ENCODE results near the gene CMTM6.
A peak's percentile ranks its signal among the peaks of the same experiment; 100 is the strongest.
"Not testable (repeated sequence)": the region's sequence is repeated elsewhere in the genome, so short reads cannot be mapped to it uniquely, and the experiment has no call there.

CMTM6 gene

DNA sequence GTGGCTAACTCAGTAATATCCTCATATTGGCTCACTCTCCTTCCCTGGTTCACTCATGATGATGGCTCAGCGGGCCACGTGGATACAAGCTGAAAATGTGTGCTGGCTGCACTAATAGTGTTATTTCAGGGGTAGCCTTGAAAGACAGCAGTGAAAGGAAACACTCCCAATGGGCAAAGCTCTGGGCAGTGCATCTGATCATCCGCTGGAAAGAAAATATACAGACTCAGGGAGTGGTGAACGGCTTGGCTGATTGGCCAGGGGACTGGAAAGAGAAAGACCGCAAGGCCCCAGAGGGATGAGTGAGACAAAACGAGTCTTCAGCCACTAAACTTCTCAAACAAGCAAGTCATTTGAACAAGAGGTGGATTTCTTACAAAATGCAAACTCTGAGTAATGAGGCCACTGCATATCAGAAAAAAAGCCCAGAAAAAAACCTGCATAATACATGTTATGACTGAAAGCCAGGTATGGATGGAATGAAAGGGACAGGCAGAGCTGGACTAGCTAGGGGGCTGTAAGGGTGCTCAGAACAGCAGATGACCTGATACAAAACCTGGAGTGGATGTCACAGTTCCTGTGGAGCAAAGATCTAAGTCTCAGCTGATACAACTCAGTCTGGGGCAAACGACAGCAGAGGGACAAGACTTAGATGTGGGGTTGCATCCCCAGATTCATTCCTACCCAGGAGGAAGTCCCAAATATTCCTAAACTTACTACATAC lies 33.3 kb downstream of the CMTM6 start:
- ChIA-PET POLR2A (no interaction called here), CTCF (interaction anchor here (0.6 to 6.3 kb wide), 6 partner anchors 11 to 293 kb away, joined by 3 to 57 read pairs (median 4); no protein-coding TSS in a partner anchor)
- H3K27ac ChIP-seq (ENCODE audit: extremely low read depth, low read depth, low read length), result no peak overlapping the region
- no peaks in the 10 kb centered on the region for H3K9me3 ChIP-seq (ENCODE audit: control insufficient read depth, insufficient read depth, low read depth, low read length)
- TF ChIP-seq BCL11A (tag by site-specific recombination; IDR thresholded peaks at IDR 0.05; ENCODE audit: low read depth), result no peak
- peak; percentile 28; the same call in 1 of the 2 replicates for TF ChIP-seq MYNN (tag by site-specific recombination; IDR thresholded peaks at IDR 0.05; ENCODE audit: borderline replicate concordance)
- TF ChIP-seq, protein P1, sequence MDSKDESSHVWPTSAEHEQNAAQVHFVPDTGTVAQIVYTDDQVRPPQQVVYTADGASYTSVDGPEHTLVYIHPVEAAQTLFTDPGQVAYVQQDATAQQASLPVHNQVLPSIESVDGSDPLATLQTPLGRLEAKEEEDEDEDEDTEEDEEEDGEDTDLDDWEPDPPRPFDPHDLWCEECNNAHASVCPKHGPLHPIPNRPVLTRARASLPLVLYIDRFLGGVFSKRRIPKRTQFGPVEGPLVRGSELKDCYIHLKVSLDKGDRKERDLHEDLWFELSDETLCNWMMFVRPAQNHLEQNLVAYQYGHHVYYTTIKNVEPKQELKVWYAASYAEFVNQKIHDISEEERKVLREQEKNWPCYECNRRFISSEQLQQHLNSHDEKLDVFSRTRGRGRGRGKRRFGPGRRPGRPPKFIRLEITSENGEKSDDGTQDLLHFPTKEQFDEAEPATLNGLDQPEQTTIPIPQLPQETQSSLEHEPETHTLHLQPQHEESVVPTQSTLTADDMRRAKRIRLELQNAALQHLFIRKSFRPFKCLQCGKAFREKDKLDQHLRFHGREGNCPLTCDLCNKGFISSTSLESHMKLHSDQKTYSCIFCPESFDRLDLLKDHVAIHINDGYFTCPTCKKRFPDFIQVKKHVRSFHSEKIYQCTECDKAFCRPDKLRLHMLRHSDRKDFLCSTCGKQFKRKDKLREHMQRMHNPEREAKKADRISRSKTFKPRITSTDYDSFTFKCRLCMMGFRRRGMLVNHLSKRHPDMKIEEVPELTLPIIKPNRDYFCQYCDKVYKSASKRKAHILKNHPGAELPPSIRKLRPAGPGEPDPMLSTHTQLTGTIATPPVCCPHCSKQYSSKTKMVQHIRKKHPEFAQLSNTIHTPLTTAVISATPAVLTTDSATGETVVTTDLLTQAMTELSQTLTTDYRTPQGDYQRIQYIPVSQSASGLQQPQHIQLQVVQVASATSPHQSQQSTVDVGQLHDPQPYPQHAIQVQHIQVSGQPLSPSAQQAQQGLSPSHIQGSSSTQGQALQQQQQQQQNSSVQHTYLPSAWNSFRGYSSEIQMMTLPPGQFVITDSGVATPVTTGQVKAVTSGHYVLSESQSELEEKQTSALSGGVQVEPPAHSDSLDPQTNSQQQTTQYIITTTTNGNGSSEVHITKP (tag by site-specific recombination; IDR thresholded peaks at IDR 0.05), result no peak
- peak; percentile 54 for TF ChIP-seq ZNF341 (tag by site-specific recombination; IDR thresholded peaks at IDR 0.05; ENCODE audit: low read depth)
- TF ChIP-seq ZBTB48 (tag by site-specific recombination; IDR thresholded peaks at IDR 0.05), result peak; percentile 51; the same call in 1 of the 2 replicates
- no peak overlapping the region for H3K4me3 ChIP-seq (ENCODE audit: low read depth, low read length)
- H3K36me3 ChIP-seq (ENCODE audit: control insufficient read depth in 2 of 2, insufficient read depth in 1 of 2, low read length in 2 of 2), result peaks cover 0 to 8% of the 10 kb centered on the region in 2 experiments; a peak in 1 of 3 replicates
- H3K4me1 ChIP-seq (ENCODE audit: control insufficient read depth, insufficient read depth, low read length), result no peaks in the 10 kb centered on the region; the same call in 1 of the 2 replicates

DNA sequence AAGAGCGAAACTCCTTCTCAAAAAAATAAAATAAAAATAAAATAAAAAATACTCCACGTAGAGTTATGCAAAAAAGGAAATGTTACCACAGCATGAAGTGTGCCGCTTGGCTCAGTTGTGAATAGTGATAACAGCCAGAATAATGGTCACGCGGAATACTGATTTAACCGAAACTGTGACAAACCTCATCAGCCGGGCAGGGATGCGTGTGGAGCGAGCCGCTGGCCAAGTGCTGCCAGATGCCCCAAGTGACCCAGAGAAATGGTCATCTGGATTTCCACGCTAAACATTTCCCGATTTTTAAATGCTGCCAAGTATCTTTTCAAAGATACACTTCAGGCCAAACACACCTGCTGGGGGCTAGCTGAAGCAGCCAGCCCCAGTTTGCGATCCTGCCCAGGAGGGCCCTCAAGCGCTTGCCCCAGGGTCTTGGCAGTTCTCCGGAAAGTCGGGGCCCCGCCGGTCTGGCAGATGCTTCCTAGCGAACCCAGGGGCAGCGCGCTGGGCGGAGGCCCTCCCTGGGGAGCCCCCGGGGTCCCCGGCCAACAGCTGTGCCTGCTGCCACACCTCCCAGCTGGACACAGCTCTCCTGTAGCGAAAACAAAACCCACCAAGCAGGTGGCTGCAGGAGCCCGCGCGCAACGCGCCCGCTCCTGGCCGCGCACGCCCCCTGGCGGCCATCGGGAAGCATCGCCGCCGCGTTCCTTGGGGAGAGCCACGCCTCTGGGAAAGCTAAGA lies 35.1 kb downstream of the CMTM6 start:
- ChIA-PET CTCF (interaction anchor here (0.5 to 6.3 kb wide), 40 partner anchors 8 to 319 kb away, joined by 3 to 57 read pairs (median 4); no protein-coding TSS in a partner anchor), POLR2A (interaction anchor here (0.6 to 1.0 kb wide), 2 partner anchors 74 to 93 kb away, joined by 3 to 8 read pairs; no protein-coding TSS in a partner anchor)
- Histone ChIP-seq H3K27ac (ENCODE audit: extremely low read depth, low read depth, low read length) (no peak overlapping the region), H3K9me3 (ENCODE audit: control insufficient read depth, insufficient read depth, low read depth, low read length) (no peaks in the 10 kb centered on the region), H3K4me1 (ENCODE audit: control insufficient read depth, insufficient read depth, low read length) (no peaks in the 10 kb centered on the region; the same call in 1 of the 2 replicates), H3K36me3 (ENCODE audit: control insufficient read depth in 2 of 2, insufficient read depth in 1 of 2, low read length in 2 of 2) (peaks cover 0 to 8% of the 10 kb centered on the region in 2 experiments; a peak in 1 of 3 replicates), H3K4me3 (ENCODE audit: low read depth, low read length) (no peak overlapping the region)
- TF ChIP-seq ZNF830 (tag by site-specific recombination; IDR thresholded peaks at IDR 0.05; ENCODE audit: low read depth) (no peak), ZNF155 (tag by site-specific recombination; IDR thresholded peaks at IDR 0.05) (no peak), GLIS1 (tag by site-specific recombination; IDR thresholded peaks at IDR 0.05) (peak; percentile 73), SP2 (tag by site-specific recombination; IDR thresholded peaks at IDR 0.05) (no peak), KLF10 (tag by site-specific recombination; IDR thresholded peaks at IDR 0.05) (peak; percentile 36; the same call in 1 of the 2 replicates), SCRT2 (tag by site-specific recombination; IDR thresholded peaks at IDR 0.05) (peak; percentile 53; the same call in 1 of the 2 replicates), ZIC2 (tag by site-specific recombination; IDR thresholded peaks at IDR 0.05) (peak; percentile 96), ZSCAN30 (tag by site-specific recombination; IDR thresholded peaks at IDR 0.05) (peak; percentile 48; the same call in 1 of the 2 replicates), KLF9 (tag by site-specific recombination; IDR thresholded peaks at IDR 0.05; ENCODE audit: low read depth) (peak; percentile 27; the same call in 1 of the 2 replicates), ZNF423 (tag by site-specific recombination; IDR thresholded peaks at IDR 0.05) (0 out of 2 replicates have a peak, but pooled peaks have one; percentile 39), GLIS2 (tag by site-specific recombination; IDR thresholded peaks at IDR 0.05) (peak; percentile 50), ZFHX2 (tag by site-specific recombination; conservative IDR thresholded peaks at IDR 0.05) (no peak), ZNF654 (tag by site-specific recombination; IDR thresholded peaks at IDR 0.05; ENCODE audit: low read depth) (peak; percentile 44)
- TF ChIP-seq, protein P2, sequence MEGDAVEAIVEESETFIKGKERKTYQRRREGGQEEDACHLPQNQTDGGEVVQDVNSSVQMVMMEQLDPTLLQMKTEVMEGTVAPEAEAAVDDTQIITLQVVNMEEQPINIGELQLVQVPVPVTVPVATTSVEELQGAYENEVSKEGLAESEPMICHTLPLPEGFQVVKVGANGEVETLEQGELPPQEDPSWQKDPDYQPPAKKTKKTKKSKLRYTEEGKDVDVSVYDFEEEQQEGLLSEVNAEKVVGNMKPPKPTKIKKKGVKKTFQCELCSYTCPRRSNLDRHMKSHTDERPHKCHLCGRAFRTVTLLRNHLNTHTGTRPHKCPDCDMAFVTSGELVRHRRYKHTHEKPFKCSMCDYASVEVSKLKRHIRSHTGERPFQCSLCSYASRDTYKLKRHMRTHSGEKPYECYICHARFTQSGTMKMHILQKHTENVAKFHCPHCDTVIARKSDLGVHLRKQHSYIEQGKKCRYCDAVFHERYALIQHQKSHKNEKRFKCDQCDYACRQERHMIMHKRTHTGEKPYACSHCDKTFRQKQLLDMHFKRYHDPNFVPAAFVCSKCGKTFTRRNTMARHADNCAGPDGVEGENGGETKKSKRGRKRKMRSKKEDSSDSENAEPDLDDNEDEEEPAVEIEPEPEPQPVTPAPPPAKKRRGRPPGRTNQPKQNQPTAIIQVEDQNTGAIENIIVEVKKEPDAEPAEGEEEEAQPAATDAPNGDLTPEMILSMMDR (tag by site-specific recombination; IDR thresholded peaks at IDR 0.05), result peak; percentile 77; the same call in 1 of the 2 replicates
- TF ChIP-seq, protein P3, sequence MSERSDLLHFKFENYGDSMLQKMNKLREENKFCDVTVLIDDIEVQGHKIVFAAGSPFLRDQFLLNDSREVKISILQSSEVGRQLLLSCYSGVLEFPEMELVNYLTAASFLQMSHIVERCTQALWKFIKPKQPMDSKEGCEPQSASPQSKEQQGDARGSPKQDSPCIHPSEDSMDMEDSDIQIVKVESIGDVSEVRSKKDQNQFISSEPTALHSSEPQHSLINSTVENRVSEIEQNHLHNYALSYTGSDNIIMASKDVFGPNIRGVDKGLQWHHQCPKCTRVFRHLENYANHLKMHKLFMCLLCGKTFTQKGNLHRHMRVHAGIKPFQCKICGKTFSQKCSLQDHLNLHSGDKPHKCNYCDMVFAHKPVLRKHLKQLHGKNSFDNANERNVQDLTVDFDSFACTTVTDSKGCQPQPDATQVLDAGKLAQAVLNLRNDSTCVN (tag by site-specific recombination; optimal IDR thresholded peaks at IDR 0.05), result peak; percentile 63
- TF ChIP-seq, protein P4, sequence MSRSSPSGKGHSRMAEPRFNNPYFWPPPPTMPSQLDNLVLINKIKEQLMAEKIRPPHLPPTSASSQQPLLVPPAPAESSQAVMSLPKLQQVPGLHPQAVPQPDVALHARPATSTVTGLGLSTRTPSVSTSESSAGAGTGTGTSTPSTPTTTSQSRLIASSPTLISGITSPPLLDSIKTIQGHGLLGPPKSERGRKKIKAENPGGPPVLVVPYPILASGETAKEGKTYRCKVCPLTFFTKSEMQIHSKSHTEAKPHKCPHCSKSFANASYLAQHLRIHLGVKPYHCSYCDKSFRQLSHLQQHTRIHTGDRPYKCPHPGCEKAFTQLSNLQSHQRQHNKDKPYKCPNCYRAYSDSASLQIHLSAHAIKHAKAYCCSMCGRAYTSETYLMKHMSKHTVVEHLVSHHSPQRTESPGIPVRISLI (tag by site-specific recombination; IDR thresholded peaks at IDR 0.05), result no peak

DNA sequence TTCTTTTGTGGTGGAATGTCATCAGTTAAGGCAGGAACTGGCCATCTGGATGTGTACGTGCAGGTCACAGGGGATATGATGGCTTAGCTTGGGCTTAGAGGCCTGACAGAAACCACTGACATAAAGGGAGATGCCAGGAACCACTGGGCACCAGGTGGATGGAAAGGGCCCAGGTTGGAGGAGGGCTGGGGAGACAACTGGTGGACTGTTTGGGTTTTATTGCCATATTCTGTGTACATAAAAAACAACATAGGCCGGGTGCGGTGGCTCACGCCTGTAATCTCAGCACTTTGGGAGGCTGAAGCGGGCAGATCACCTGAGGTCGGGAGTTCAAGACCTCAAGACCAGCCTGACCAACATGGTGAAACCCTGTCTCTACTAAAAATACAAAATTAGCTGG lies 35.8 kb downstream of the CMTM6 start:
- H3K36me3 ChIP-seq (ENCODE audit: control insufficient read depth in 2 of 2, insufficient read depth in 1 of 2, low read length in 2 of 2); H3K4me1 ChIP-seq (ENCODE audit: control insufficient read depth, insufficient read depth, low read length); H3K4me3 ChIP-seq (ENCODE audit: low read depth, low read length); POLR2A ChIA-PET; H3K9me3 ChIP-seq (ENCODE audit: control insufficient read depth, insufficient read depth, low read depth, low read length); H3K27ac ChIP-seq (ENCODE audit: extremely low read depth, low read depth, low read length): not testable (repeated sequence)
- CTCF ChIA-PET, result interaction anchor here (0.6 to 6.3 kb wide), 10 partner anchors 11 to 319 kb away, joined by 3 to 57 read pairs (median 4); no protein-coding TSS in a partner anchor

All from HEK293 (cell line).